HUES6 (cell line): ENCODE data around the gene RAD50.

ENCODE experiments used
- H3K27ac ChIP-seq: 2 replicates; pipeline ENCODE4 v1.7.0; 2013; ENCODE audit warnings: low read depth, mild to moderate bottlenecking, low read length, inconsistent platforms
- H3K27me3 ChIP-seq: 2 replicates; pipeline ENCODE4 v1.6.1; 2013; ENCODE audit warnings: low read length; ENCODE audit not compliant: control insufficient read depth, insufficient read depth
- H3K36me3 ChIP-seq: 2 replicates; pipeline ENCODE4 v1.6.1; 2013; ENCODE audit warnings: low read length; ENCODE audit not compliant: control insufficient read depth, insufficient read depth
- H3K4me1 ChIP-seq: 2 replicates; pipeline ENCODE4 v1.6.1; 2013; ENCODE audit warnings: low read length; ENCODE audit not compliant: control insufficient read depth, insufficient read depth
- H3K4me3 ChIP-seq: 2 replicates; pipeline ENCODE4 v1.5.1; 2013; ENCODE audit warnings: low read depth, low read length
- H3K9ac ChIP-seq: one replicate; pipeline ENCODE4 v1.6.1; 2013; ENCODE audit warnings: mild to moderate bottlenecking, low read length
- H3K9me3 ChIP-seq: 2 replicates; pipeline ENCODE4 v1.6.1; 2013; ENCODE audit warnings: low read depth, low read length; ENCODE audit not compliant: control insufficient read depth, insufficient read depth

RAD50 gene

DNA sequence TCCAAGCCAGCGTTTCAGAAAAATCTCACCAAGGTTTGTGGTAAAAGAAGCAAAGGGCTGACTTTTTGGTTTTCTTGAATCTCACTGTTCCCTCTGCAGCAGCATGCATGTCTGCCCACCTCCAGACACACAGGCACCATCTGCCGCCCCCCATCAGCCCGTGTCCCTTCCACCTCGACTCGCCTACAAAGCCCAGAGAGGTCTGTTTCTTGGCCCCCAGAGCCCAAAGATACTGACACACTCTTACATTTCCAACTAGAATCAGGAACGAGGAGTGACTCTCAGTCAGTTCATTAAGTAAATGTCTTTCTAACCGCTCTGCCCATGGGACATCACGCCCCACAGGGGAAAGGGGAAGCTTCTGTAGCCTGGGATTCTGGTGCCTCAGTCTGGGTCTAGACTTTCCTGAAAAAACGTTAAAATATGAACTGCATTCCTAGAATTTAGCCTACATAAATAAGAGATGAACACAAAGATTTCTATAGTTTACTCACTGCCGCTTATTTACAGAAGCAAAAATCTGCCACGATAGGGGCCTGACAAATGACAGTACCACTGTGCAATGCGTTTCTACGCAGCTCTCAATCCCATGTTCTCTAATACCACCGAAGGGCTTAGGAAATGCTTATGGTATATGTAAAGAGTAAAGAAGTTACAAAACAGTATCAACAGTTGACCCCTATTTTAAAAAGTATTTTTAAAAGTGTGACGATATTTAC is 121.1 kb downstream of the RAD50 start:
- no peaks in the 10 kb centered on the region for H3K36me3 ChIP-seq
- no peaks in the 10 kb centered on the region for H3K27me3 ChIP-seq
- H3K9me3 ChIP-seq = no peaks in the 10 kb centered on the region
- H3K4me1 ChIP-seq = peaks cover 4% of the 10 kb centered on the region; the same call in 1 of the 2 replicates
- H3K9ac ChIP-seq = no peak overlapping the region
- no peak overlapping the region for H3K27ac ChIP-seq
- H3K4me3 ChIP-seq = no peak overlapping the region

DNA sequence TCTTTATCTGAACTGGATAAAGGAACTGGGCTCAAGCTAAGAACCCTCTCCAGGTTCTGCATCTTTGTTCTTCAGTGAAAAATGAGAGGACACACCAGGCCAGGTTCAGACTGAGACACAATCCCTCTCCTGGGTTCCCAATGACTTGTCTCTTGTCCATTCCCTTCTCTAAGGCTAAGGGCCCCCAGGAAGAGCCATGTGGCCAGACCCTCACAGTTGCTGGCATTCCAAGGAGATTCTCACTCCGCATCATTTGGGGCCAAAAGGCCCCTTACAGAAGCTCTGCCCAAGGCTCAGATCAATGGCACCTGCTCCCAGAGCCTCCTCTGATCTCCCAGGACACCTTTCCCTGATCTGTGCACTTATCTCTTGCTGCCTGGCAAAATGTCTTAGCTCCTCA is 122.0 kb downstream of the RAD50 start:
- Histone ChIP-seq H3K27me3 (no peaks in the 10 kb centered on the region), H3K4me1 (peaks cover 4% of the 10 kb centered on the region; the same call in 1 of the 2 replicates), H3K9me3 (no peaks in the 10 kb centered on the region), H3K36me3 (no peaks in the 10 kb centered on the region), H3K4me3 (no peak overlapping the region), H3K9ac (no peak overlapping the region), H3K27ac (no peak overlapping the region)

DNA sequence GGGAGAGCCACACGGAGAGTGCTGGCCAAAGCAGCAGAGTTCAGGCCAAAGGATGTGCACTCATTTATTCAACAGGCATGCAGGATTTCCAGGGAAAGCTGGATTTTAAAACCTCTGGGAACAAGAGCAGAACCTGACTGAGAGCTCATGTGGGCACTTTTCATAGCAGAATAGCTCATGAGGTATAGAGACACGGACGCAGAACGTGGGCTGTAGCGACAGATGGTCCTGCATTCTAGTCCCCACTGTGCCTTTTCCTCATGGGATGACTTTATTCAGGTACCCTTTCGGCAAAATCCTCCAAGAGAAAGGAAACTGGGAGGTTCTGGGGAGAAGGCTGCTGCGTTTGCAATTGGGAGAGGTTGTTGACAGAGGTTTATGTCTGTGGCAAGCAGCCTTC is 122.4 kb downstream of the RAD50 start:
- Histone ChIP-seq H3K9me3 (no peaks in the 10 kb centered on the region), H3K9ac (no peak overlapping the region), H3K4me3 (no peak overlapping the region), H3K36me3 (no peaks in the 10 kb centered on the region), H3K27ac (no peak overlapping the region), H3K27me3 (no peaks in the 10 kb centered on the region), H3K4me1 (peaks cover 4% of the 10 kb centered on the region; the same call in 1 of the 2 replicates)

DNA sequence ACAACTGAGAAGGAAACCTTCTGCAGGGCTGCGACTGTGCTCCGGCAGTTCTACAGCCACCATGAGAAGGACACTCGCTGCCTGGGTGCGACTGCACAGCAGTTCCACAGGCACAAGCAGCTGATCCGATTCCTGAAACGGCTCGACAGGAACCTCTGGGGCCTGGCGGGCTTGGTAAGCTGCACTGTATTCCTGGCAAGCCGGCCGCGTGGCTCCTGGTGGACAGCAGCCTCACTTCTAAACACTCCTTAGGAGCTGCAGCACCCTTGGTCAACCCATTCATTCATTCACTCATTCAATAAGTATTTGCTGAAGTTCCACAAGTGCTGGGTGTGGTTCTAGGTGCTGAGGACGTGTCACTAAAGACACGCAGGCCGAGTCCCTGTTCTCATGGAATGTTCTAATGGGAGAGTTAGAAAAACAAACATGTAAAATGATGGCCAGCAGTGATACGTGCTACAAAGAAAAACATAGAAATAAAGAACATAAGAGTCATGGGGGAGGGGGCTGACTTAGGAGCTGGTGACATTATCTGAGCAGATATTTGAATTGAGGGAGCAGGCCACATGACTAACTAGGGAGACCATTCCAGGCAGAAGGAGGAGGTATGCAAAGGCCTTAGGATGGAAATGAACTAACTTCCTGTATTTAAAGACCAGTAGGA is 123.1 kb downstream of the RAD50 start:
- Histone ChIP-seq H3K36me3 (no peaks in the 10 kb centered on the region), H3K27me3 (no peaks in the 10 kb centered on the region), H3K9ac (no peak overlapping the region), H3K27ac (no peak overlapping the region), H3K9me3 (no peaks in the 10 kb centered on the region), H3K4me3 (no peak overlapping the region), H3K4me1 (peaks cover 4% of the 10 kb centered on the region; the same call in 1 of the 2 replicates)

DNA sequence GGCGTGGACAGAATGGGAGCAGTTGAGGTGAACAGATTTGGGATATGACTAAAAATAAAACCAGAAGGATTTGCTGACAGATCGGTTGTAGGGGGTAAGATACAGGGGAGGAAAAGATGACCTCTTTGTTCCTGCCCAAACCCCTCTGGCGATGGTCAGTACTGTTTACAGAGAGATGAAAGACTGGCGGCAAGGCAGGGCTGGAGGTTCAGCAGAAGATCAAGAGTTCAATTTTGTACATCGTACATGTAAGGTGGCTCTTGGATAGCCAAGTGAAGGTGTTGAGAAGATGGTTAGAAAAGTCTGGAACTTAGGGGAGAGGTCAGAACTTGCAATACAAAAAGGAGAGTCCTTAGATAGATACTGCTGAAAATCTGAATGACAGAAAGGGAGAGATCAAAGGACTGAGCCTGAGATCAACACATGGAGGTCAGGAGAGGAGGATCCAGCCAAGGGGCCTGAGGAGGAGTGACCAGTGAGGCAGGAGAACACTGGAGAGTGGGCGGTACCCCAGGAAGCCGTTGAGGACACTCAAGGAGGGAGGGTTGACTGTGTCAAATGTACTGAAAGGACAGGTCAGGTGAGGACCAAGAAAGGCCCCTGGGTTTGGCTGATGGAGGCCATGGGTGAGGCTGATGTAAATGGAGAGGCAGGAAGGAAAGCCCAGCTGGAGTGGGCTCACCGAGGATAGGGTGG is 124.2 kb downstream of the RAD50 start:
- no peaks in the 10 kb centered on the region for H3K9me3 ChIP-seq
- H3K27ac ChIP-seq = no peak overlapping the region
- H3K9ac ChIP-seq = no peak overlapping the region
- no peaks in the 10 kb centered on the region for H3K36me3 ChIP-seq
- H3K27me3 ChIP-seq = no peaks in the 10 kb centered on the region
- no peak overlapping the region for H3K4me3 ChIP-seq
- peaks cover 4% of the 10 kb centered on the region; the same call in 1 of the 2 replicates for H3K4me1 ChIP-seq

DNA sequence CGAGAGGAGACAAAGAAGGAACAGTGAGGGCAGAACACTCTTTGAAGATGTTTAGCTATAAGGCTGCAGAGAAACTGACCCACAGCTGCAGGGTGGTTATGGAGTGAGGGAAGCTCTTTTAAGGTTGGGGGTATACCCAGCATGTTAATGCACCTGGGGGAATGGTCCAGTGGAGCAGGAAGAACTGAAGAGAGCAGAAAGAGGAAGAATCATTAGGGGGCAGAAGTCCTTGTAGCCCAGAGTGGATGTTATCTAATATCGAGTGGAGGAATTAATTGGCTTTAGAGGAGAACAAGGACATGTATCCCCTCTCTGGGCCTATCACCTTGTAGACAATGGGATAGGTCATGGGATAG is 124.7 kb downstream of the RAD50 start:
- H3K9me3 ChIP-seq = no peaks in the 10 kb centered on the region
- no peak overlapping the region for H3K9ac ChIP-seq
- no peak overlapping the region for H3K4me3 ChIP-seq
- H3K27me3 ChIP-seq = no peaks in the 10 kb centered on the region
- no peak overlapping the region for H3K27ac ChIP-seq
- H3K36me3 ChIP-seq = no peaks in the 10 kb centered on the region
- peaks cover 4% of the 10 kb centered on the region; the same call in 1 of the 2 replicates for H3K4me1 ChIP-seq

DNA sequence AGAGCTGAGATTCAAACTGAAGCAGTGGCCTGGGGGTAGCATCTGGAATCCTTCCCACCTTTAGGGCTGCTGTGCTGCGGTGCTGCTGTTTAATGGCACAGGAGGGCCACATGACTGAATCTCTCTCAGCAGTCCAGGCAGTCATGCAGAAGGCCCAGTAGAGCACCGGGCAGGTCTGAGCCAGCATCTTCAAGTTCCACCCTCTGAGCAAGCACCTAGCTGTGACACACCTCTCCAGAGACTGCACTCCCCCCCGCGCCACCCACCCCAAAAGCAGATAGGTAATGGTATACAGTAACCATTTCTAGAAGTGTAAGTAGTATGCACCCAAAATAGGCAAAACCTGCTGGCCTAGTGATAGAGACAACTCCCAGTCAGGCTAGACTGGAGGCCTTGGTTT is 125.2 kb downstream of the RAD50 start:
- Histone ChIP-seq H3K27ac (no peak overlapping the region), H3K4me3 (no peak overlapping the region), H3K9ac (no peak overlapping the region)

DNA sequence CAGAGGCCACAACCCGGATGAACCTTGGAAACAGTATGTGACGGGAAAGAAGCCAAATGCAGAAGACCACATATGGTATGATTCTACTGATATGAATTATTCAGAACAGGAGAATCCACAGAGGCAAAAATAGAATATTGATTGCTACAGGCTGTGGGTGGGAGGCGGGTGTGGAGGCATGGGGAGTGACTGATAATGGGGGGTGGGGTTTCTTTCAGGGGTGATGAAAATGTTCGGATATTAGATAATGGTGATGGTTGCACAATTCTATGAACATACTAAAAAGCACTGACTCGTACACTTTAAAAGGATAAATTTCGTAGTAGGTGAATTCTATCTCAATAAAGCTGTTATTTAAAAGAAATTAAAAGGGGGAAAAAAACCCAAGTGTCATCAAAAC is 127.7 kb downstream of the RAD50 start:
- Histone ChIP-seq H3K27me3 (no peaks in the 10 kb centered on the region), H3K27ac (no peak overlapping the region), H3K36me3 (no peaks in the 10 kb centered on the region), H3K4me1 (peaks cover 4% of the 10 kb centered on the region; the same call in 1 of the 2 replicates), H3K9ac (no peak overlapping the region), H3K9me3 (no peaks in the 10 kb centered on the region), H3K4me3 (no peak overlapping the region)

More for the DNA sequence above, 125.2 kb downstream of the RAD50 start:
- Histone ChIP-seq H3K27me3 (no peaks in the 10 kb centered on the region), H3K36me3 (no peaks in the 10 kb centered on the region), H3K9me3 (no peaks in the 10 kb centered on the region), H3K4me1 (peaks cover 4% of the 10 kb centered on the region; the same call in 1 of the 2 replicates)

DNA sequence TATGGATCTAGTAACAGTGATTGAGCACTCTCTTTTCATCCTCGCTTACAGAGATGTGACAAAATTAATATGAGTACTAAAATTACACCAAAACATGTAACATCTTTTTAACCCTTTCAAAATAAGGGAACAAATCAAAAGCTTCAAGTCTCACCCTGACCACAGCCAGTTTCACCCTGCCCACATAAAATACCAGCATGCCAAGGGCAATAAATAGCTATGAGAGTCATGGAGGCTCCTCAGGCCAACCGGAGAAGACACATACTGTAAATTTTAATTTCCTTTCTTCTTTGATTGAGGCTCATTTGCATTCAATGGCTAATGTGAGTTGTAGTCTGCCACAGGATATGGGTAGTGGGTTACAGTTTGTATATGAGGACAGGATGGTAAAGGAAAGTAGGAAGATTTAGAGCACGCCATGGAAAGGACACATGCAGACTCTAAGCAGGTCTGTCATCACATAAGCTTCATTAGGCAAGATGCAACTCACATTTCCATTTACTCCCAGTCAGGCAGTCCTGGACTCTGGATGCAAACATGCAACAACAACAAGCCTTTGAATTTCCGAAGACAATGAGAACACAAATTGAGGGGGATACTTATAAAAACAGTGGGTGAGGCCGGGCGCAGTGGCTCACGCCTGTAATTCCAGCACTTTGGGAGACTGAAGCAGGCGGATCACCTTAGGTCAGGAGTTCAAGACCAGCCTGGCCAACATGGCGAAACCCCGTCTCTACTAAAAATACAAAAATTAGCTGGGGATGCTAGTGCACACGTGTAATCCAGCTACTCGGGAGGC is 128.3 kb downstream of the RAD50 start:
- Histone ChIP-seq H3K4me3 (no peak overlapping the region), H3K9me3 (no peaks in the 10 kb centered on the region), H3K27ac (no peak overlapping the region), H3K9ac (no peak overlapping the region), H3K36me3 (no peaks in the 10 kb centered on the region), H3K27me3 (no peaks in the 10 kb centered on the region), H3K4me1 (peaks cover 2% of the 10 kb centered on the region; the same call in 1 of the 2 replicates)

DNA sequence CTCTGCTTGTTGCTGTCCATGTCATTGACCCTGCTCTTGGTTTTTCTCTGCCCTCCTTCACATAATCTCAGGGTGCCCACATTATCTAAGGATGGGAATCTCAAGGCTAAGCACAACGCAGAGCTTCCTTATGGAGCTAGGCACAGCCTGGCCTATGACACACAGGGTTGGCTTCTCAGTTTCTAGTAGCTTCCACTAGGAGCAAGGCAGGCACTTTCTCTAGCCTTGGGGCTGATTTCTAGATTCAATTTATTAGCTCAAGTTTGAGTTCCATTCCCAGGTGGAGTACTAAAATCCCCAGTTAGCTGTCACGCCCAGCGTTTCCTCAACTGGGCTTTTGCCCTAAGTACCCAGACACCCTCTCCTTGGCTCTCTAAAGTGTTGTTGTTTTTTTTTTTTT is 129.4 kb downstream of the RAD50 start:
- H3K27ac ChIP-seq = no peak overlapping the region
- H3K4me3 ChIP-seq = no peak overlapping the region
- H3K27me3 ChIP-seq = no peaks in the 10 kb centered on the region
- no peaks in the 10 kb centered on the region for H3K9me3 ChIP-seq
- no peaks in the 10 kb centered on the region for H3K4me1 ChIP-seq
- H3K36me3 ChIP-seq = no peaks in the 10 kb centered on the region
- no peak overlapping the region for H3K9ac ChIP-seq
